GM21529 (cell line): ENCODE results near the gene OST4.
"Not testable (repeated sequence)": the region's sequence is repeated elsewhere in the genome, so short reads cannot be mapped to it uniquely, and the experiment has no call there.

Experiments used
- ATAC-seq: cut with Tn5 transposase; IDR thresholded peaks from one replicate; pipeline ENCODE4 v1.9.1; 2021; ENCODE audit not compliant: unreplicated experiment

OST4 gene

DNA sequence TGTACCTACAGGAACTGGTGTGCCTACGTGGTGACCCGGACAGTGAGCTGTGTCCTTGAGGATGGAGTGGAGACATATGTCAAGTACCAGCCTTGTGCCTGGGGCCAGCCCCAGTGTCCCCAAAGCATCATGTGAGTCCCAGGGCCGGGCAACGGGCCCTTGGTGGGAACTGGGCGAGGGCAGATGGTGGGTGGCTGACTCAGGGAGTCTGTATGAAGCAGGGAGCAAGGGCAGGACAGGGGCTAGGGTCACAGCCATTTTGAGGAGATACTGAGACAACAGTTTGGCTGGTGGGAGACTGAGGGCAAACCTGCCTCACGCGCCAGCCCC lies 8.7 kb upstream of the OST4 start:
- ATAC-seq: no peak

DNA sequence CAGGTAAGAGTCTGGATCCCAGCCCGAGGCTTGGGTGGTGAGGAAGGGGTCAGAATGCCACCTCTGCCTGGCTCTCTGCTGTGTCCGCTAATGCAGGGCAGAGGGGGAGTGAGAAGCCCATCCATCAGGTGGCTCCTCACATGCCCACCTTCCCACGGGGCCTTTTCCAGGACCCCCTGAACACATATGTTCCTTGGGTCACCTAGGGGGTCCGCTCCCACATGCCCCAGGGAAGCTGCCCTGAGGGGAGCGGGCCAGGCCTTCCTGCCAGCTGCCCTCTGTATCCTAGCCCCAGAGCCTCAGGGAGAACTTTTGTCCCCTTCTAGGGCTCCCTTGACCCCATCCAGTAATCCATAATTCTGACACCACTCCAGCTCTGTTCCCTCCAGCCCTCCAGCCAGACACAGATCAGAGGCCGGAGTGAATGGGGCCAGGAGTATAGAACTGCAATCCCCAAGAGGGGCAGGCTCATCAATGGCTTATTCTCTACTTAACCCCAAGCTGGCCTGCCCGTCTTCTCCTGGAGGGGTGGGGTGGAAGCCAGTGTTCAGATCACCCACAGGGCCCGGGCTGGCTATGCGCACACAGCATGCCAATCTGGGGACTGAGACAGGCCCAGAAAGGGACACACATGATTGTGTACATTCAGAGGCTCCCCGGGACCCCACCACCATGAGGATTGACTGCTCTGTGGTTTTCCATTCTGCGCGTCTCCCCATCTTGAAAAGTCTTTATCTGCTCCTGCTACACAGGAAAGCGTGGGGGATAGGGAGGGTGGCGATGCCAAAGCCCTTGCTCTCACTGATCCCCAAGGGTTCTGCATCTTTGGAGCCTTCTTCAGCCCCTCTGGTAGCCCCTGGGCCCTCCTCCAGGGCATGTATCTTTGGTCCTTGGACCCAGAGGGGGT lies 8.0 kb upstream of the OST4 start:
- ATAC-seq: no peak

DNA sequence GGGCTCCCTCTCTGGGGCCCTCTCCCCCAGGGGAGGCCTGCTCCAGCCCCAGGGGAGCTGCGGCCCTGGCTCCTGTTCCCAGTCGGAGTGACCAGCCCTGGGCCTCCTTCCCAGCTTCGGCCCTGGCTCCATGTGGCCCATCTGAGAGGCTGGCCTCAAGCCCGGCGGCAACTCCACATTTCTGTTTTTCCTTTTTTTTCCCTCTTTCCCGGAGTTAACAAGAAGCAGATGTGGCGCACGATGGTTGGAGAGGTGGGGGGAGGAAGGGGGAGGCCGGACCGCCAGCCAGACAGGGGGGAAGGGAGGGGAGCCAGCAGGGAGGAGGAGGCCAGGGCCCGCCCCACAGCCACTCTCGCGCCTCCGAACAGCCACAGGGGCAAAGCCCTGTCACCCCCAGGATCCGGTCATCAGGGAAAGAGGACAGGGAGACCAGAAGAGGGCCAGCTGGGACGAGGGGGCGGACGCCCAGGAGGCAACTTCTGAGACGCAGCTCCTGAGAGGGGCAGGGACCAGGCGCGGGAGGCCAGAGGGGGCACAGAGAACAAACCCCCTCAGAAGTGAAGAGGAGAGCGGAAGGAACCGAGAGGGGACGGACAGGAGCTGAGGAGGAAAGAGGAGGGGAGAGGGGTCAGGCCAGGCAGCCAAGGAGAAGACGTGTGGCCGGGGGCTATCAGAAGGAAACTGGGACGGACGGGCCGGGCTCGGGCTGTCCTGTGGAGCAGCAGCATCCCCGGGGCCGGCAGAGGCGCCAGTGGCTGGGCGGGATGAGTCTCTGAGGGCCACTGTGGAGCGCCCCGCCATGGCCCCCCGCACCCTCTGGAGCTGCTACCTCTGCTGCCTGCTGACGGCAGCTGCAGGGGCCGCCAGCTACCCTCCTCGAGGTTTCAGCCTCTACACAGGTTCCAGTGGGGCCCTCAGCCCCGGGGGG lies 7.1 kb upstream of the OST4 start, which contains the start of gene EMILIN1:
TSS of gene EMILIN1 (plus strand) at position 349 of the 928 bp plus-strand sequence. CDS start at position 800, 451 bp downstream.
- no peak for ATAC-seq

DNA sequence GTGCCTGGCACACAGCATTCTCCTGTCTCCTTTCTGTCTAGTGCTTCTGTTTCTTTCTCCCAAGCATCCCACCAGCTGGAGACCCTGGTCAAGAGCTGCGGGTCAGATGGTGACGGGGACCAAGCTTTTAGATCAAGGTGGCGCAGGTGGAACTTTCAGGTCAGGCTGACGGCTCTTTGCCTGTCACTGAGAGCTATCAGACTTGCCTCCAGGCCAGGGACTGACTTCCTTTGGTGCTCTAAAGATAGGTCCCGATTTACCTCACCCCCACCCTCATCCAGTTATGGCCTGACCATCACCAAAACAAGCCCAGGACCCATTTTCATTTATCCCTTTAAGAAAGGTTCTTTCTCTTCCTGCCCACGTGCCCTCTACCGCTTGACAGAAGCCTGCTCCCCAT lies 5.8 kb upstream of the OST4 start:
- no peak for ATAC-seq

DNA sequence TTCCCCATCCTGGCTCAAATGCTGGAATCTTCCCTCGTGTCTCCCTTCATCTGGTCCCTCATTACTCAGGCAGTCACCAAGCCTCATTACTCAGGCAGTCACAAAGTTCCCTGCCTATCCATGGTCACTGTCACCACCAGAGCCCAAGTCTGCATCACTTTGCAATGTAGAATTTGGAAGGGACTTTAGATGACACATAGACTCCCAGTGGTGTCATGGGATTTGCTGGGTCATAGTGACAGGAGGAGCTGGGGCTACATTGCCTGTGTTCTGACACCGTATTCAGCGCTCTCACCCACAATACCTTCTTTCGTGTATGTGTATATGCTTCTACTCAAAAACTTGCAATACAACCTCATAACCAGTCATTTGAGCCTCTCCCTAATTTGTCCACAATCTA lies 4.9 kb upstream of the OST4 start:
- ATAC-seq: no peak

DNA sequence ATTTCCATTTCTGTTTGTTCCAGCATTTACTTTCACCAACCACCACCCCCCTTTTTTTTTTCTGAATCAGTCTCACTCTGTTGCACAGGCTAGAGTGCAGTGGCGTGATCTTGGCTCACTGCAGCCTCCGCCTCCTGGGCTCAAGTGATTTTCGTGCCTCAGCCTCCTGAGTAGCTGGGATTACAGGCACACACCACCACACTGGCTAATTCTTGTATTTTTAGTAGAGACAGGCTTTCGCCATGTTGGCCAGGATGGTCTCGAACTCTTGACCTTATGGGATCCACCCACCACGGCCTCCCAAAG lies 4.1 kb upstream of the OST4 start:
- ATAC-seq: not testable (repeated sequence)

DNA sequence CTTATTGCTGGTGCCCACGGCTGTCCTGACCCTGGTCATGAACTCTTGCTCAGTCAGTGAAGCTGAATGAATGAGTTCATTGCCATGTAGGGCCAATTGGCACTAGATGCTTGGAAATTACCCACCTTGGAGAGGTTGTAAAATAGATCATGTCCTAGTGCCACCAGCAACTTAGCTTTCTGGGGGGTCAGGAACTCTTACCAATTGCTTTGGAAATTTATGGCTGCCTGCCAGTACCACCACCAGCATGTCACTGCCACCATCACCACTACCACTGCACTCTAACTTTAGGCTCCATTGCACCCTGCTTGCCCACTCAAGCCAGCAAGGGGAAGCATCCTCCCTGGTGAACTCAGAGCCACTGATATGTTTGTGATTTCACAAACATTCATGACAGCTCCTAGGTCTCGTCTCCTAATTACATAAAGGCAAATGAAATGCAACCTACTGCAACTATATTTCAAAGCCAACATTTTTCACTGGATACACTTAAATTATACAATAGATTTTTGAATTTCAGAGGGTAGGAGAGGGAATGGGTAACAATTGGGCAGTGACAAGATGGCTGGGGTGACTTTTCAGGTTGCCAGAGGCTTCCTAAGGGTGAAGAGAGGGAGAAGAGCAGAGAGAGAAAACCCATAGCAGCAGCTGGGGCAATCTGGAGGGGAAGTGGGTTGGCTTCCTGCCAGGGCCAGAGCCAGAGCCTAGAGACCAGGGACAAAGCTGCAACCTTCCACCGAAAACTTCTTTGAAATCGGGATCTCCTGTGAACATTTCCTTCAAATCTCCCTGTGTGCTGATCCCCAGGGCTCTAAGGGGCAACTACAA lies 3.5 kb upstream of the OST4 start:
- no peak for ATAC-seq

DNA sequence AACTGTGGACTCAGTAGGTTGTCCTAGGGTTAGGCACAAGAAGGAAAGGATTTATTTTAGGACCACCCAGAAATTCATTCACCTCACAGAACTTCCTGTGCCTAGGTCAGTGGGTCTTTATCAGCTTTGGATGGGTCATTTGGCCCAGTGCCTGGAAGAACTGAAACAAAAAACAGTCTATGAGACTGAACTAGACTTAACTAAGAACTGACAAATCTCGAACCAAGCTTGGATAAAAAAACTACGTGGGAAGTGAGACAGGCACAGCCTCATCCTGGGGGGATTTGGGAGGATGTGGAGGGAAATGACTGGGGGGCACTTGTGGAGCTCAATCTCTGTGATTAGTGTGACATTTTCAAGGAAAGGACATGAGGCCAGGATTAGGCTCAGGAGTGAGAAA lies 2.3 kb upstream of the OST4 start:
- ATAC-seq: no peak

DNA sequence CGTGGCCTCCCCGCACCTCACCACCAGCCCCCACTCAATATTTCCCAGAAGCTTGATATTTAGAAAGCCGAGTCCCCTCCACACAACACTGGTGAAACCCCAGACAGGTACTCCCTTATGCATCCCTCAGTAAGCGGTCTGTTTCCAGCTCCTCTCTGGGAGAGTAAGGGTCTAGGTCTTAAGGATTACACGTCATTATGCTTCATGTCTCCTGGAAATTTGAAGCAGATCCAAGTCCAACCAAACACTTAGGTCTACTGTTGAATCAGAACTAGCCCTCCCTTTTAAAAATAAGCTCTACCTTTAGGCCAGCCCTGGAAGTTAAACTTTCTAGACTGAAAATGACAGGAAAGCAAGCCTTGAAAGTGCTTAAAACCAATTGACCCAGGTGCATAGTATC lies 1.5 kb upstream of the OST4 start:
- ATAC-seq: no peak

DNA sequence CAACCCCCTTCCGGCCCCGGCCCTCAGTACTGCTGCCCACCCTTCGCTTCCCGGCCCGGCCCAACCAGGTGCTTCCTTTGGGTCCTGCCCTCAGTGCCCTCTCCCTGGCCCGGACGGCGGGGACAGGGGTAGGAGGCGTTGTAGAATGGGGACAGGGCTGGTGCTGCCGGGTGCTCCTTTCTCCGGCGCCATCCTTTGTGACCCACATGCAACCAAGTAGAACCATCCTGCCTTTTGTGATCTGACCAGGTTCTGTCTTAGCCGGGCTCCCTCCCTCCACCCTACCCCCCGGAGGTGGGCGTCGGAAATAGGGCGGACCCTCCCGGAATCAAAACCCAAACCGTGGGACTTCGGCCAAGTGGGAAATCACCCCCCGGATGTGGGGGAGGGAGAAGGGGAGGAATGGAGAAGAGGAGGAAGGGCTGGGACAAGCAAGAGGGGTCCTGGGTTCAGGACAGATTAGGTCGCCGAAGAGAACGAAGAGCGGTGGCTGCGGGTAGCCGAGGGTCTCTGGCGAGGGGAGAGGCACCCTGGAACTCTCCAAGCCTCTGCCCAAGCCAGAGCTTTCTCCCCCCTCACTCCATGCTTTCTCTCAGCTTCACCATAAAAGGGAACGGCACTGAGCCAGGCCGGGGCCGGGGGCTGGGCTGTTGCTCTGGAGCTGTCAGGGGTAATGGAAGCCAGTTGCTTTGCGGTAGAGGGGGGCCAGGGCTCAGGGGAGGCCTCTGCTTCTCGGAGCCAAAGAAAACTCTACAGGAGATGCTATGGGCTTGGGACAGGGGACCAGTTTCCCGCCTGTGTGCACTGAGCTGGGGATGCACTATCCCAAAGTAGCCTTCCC lies 756 bp upstream of the OST4 start:
- ATAC-seq: no peak

DNA sequence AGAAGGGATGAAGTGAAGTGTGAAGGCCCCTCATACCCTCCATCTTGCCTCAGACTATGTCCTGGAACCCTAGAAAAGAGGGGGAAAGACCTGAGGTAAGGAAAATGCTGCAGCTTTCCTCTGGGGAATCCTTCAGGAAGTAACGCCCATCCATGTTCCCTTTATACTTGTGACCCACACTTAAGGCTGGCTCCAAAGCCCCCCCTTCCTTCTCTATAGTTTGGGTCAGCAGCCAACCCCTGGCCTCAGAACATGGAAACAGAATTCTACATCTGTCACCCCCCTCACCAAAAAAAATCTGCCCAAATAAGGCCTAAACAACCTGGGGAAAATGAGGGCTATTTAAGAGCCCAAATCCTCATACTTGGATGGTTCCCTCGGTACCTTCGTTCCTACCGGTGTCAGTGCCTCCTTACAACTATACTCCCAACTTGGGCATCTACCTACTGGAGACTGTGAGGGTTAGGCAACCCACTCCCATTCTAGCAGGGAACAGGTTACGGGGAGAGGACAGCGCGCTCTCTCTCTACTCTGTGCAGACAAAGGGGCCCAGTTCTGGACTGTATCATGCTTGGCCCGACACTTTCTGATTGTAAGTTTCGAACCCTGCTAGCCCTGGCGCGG lies 689 bp downstream of the OST4 start:
- no peak for ATAC-seq

DNA sequence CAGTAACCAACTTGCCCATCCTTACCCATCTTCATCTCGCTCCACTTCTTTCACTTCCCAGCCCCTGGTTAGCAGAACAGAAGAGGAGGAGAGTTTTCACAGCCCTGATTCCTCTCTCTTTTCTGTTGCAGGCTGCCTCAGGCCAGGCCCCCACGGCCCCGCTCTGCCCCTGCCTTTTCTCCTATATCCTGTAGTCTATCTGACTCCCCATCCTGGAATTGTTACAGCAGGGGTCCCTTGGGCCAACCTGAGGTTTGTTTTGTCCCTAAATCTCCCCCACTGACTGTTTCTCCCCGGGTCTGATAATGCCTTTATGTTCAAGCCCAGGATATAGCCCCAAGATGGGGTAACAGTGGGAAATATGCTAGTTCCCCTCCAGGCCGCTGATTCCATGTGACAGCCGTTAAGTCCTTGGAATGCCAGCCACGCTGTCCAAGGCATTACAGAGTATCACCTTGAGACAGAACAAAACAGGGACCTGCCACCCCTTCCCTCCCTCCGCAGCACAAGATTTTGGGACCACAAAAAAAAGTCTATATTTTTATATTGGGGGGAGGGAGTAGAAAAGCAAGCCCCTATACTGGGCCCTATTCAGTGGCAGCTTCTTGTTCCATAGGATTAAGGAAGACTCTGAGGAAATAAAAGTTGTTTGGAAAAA lies 1.4 kb downstream of the OST4 start:
- ATAC-seq: no peak

DNA sequence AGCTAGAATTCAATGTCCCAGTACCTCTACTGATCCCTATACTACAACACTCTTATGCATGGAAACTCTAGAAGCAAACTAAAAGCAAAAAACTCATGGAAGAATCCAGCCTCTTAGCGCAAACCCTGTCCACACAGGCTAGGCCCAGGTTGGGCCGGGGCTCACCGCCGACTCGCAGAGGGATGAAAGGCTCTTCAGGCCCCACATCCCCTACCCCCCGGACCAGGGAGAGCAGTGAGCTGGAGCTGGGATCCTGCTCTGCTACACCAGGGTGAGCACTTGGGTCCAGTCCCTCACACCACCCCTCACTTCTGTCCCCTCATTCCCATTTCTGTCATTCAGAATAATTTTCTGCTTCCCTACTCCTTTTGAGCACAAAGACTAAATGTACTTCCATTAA lies 2.0 kb downstream of the OST4 start:
- ATAC-seq: no peak

DNA sequence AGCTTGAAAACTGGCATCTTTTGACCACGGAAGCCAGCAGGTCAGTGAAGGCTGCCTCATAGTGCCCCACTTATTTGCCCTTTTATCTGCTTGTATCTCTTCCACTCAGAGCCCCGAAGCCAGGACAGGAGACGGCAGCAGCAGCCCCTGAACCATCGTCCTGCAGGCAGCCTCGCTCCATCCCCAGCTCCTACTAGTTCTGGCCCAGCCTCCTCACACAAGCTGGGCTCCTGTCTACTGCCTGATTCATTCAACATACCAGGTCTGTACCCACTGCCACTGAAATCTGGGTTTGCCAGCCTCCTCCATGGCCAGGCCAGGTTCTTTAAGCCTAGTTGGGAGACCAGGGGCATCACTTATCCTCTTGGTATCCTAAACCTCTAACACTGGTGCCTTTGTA lies 4.1 kb downstream of the OST4 start:
- ATAC-seq: no peak

DNA sequence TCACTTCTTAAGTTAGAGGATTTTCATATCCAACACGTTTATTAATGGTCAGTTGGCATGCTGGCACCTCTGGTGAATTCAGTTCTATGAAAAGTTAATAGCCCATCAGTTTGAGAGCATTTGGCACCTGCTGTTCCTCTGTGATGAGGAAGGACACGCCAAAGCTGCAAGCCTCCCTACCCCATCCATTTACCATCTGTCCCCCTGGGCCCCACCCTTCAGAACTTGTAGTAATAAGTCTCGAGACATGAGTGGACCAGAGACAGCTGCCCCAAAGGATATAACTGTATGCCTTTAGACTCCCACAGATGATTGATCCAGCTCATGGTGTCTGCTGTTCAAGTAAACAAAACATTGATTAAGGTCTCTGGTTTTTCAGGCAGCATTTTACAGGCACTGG lies 6.3 kb downstream of the OST4 start:
- ATAC-seq: no peak

DNA sequence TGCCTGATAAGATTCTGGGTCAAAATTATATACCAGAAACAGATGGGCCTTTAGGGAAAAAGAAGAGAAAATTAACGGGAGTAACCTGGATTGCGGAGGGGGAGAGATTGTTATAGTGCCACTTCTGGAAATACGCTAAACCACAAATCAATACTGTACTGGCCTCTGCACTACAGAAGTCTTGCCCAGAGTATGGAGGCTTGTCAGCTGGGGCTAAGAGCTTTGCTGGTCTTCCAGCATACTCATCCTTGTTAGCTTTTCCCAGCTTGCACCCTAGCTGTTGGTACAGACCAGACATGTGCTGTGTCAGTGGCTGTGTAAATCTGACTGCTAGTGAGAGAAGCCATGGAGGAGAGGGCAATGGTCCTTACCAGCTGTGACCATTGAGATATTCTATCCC lies 11.1 kb downstream of the OST4 start:
- ATAC-seq: no peak

DNA sequence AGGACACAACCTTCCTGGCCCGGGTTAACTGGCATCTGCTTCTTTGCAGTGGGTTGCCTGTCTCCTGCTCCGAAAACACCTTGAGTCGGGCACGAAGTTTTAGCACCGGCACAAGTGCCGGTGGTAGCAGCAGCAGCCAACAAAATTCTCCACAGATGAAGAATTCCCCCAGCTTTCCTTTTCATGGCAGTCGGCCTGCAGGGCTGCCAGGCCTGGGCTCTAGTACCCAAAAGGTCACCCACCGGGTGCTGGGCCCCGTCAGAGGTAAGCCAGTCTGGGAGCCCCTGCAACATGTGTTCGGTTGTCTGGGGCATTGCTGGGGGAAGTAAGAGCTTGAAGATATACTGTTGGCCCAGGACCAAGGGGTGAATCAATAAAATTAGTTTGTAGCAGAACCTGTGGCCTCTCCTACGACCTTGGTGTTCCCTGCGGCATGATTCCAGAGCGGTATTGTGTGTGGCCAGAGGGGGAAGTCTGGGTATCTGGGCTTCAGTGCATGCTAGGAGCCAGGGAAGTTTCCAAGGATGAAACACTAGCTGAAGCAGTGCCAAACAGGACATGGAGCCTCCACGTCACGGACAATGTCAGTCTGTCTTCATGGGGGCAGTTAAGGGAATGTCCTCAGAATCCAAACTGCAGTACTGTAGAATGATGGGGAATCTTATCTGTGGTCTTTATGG lies 12.2 kb downstream of the OST4 start:
- no peak for ATAC-seq

DNA sequence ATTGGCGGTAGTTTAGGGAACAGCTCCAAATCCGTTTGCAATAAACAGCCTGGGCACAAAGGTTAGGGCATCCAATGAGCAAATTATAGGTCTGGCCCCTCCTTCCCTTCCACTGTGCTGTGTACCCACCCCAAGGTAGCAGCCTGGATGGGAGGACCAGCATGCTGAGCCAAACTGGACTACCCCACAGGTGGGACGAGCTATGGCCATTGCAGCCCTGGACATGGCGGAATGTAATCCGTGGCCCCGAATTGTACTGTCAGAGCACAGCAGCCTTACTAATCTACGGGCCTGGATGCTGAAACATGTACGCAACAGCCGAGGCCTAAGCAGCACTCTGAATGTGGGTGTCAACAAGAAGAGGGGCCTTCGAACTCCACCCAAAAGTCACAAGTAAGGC lies 13.2 kb downstream of the OST4 start:
- ATAC-seq: no peak

DNA sequence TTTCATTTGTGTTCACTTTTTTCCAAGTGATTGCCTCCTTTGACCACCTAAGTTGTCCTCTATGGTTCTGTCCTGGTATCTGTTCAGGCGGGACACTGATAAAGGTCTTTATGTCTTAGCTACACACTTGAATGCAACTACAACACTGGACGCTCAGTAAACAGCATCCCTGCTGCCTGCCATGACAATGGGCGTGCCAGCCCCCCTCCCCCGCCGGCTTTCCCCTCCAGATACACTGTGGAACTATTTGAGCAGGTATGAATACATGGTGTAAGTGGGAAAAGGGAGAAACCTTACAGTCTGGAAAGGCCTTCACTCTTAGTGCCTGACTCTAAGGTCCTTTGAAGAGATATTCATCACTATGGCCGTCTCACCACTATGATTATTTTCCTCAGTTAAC lies 14.3 kb downstream of the OST4 start:
- ATAC-seq: no peak
